Mesenteric fat pad (tissue), 1 donor: ENCODE measurements around the gene ST3GAL2. TPM values are rescaled to one million over a fixed set of nuclear protein-coding genes. Genes with fewer than 3 reads are reported as not detected.
"Not testable (repeated sequence)": the region's sequence is repeated elsewhere in the genome, so short reads cannot be mapped to it uniquely, and the experiment has no call there.

Source experiments
- DNase-seq: peaks from one replicate; pipeline ENCODE4 v3.0.0-alpha.2; 2020; ENCODE audit warnings: low spot score
- total RNA-seq: library from RNA; stranded (reverse); fragmentation: NEBNext Ultra II Directional; extraction: Animal tissue kit (Norgen Biotek cat#: 25700); gene quantifications from one replicate; pipeline ENCODE4 v1.2.1, GENCODE V29; 2021
- donor health status: DM: yes; HTN: yes; CAD: no.

The ST3GAL2 gene
- total RNA-seq, 1 donor from 2014 or later: 25.9 TPM

DNA sequence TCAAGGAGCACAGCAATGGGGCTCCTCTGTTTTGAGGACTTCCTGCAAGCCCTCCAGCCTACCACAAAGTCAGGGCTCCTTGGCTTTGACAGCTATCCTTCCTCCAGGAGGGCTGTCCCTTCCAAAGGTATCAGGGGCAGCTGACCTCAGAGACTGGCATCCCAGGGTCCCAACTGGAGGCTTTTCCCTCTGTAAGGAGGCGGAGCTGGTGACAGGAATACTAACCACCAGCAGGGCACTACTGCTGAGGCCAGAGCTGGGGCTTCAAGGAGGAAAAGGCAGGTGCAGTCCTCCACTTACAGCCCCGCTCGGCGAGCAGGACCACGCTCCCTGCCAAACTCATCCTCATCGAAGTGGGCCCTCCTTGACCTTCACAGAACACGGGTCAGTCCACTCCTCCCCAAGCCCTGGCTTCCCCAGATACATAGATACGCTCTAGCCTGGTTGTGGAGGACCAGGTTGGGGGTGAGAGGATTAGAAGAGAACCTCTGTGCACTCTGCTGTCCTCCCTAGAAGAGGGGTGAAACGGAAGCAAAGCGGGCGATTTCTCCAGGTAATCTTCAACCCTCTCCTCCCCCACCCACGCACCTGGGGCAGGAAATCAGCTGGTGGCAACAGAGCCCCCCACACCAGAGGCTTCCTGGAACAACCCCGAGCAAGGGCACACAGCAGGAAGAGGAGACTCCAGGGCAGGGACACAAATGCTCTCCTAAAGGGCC is 20.5 kb downstream of the ST3GAL2 start:
- no peak for DNase-seq

DNA sequence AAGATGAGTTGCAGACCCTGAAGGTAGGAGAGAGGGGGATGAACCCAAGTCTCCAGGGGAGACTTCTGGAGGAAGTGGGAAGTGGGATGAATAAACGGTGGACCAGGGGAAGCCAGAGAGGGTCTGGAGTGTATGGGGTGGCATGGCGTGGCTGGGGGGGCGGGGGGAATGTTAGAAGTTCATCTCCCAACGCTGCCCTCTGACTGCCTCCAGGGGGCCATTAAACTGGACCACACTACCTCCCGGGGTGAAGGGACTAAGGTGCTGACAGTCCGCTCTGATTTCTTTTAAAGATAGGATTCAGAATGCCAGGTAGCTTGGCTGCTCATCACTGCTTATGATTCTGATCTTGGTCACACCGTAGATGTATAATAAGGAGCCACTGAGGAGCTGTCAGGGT is 21.2 kb downstream of the ST3GAL2 start:
- DNase-seq: no peak

DNA sequence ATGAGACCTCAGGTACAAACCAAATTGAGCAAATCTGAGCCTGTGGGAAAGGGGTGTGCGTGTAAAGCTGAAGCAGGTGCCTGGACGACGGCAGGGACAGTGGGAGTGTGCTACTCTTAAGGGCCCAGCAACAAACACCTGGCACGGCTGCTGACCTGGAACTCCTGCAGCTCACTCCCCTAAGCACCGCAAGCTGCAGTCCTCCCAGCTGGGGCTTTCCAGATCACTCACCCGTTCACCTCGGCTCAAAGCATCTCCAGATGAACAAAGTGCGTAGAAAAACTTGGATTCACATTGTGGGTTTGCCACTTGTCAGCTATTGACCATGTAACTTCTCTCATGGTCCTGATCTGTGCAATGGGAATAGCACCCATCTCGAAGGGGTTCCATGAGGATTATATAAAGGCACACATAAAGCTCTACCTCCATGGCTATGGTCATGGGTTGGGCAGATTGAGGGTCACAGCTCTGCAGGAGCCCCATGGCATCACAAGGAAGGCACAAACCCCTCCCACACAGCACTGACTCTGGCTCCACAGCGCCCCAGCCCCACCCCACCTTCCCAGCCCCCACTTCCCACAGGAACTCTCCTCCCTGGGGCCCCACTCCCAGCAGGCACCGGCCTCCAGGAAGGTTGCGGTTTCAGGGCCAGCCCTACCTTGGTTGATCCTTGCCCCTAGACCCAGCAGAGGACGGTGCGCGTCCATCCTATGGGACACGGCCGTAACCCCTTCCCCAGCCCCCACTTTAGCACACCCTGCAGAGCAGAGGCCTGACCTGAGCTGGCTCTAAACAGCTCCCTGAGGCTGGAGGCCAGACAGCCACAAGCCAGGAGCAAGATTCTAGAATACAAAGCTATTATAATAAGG is 21.9 kb downstream of the ST3GAL2 start:
- no peak for DNase-seq

DNA sequence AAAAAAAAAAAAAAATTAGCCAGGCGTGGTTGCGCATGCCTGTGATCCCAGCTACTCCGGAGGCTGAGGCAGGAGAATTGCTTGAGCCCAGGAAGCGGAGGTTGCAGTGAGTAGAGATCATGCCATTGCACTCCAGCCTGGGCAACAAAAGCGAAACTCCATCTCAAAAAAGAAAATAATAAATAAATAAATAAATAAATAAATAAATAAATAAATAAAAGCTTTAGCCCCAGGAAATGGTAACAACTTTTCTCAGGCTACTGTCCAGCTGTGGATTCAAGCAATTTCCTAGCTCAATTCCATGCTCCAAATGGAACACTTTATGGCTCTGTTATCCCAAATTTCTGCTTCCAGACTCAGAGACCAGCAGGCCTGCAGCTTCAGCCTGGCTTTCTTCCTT is 25.3 kb downstream of the ST3GAL2 start:
- DNase-seq: not testable (repeated sequence)

DNA sequence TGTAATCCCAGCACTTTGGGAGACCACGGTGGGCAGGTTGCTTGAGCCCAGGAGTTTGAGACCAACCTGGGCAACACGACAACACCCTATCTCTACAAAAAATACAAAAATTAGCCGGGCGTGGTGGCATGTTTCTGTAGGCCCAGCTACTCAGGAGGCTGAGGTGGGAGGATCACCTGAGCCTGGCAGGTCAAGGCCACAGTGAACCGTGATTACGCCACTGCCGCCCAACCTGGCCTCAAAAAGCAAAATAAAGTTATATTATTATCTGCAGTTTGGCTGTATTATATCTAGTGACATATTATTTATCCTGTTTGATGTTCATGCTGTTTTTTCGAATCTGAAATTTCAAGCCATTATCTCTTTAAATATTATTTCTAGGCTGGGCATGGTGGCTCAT is 26.5 kb downstream of the ST3GAL2 start:
- DNase-seq: no peak

DNA sequence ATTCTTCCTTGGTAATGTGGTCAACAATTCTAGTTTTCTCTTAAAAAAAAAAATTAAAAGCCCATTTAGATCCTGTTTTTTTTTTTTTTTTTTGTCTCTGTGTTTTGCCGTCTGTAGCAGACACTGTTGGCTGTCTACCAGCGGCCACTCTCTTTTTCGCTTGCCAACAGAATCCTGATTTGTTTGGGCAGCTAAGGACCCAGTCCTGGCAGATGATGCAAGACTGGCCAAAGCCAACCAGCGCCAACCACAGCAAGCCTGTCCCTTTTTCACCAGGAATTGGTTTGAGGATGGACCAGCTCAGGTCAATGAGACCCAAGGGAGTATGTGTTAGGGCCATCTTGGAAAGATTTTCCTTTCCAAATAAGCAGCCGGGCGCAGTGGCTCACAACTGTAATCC is 28.2 kb downstream of the ST3GAL2 start:
- no peak for DNase-seq

DNA sequence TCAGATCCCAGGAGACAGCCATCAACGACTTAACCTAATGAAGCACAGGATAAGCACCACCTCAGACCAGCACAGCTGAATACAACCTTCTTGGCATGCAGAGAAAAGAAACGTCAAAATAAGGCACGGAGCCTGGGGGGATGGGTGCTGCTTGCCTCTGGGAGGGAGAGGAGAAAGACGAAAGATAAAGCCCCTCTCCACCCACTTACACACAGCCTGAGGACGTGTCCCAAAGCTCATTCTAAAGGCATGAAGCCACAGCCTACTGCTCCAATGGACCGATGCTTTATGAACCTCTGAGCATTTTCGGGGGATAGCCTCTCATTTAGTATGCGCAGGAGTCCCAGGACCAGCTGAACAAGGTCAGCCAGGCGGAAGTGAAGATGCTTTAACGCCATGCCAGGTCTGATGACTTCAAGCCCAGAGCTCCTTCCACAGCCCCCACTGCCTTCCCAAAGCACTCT is 31.1 kb downstream of the ST3GAL2 start:
- DNase-seq: no peak

DNA sequence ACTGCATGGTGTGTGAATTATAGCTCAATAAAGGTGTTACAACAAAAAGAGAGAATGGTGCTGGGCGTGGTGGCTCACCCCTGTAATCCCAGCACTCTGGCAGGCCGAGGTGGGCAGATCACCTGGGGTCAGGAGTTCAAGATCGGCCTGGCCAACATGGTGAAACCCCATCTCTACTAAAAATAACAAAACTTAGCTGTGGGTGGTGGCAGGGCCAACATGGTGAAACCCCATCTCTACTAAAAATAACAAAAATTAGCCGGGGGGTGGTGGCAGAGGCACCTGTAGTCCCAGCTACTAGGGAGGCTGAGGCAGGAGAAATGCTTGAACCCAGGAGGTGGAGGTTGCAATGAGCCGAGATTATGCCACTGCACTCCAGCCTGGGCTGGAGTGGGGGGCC is 32.8 kb downstream of the ST3GAL2 start:
- not testable (repeated sequence) for DNase-seq

DNA sequence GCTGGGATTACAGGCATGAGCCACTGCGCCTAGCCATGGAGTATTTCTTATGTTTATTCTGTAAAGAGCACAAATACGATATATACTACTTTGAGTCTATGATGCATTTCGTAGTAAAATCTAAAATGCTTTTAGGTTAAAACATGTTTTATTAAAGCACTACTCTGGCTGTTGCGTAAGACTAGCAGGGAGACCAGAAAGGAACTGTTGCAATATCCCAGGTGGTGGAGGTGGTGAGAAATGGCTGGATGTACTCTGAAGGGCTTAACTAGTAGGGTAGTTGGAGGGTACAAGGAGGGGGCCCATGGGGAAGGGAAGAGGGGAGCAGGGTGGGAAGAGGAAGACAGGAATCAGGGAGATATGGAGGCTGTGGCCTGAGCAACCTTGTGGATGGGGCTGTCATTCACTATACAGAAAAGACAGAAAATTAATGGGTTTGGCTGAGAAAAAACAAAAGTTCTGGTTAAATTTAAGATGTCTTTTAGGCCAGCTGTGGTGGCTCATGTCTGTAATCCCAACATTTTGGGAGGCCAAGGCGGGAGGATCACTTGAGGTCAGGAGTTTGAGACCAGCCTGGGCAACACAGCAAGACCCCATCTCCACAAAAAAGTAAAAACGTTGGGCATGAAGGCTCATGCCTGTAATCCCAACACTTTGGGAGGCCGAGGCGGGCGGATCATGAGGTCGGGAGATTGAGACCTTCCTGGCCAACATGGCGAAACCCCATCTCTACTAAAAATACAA is 35.8 kb downstream of the ST3GAL2 start:
- DNase-seq: no peak

DNA sequence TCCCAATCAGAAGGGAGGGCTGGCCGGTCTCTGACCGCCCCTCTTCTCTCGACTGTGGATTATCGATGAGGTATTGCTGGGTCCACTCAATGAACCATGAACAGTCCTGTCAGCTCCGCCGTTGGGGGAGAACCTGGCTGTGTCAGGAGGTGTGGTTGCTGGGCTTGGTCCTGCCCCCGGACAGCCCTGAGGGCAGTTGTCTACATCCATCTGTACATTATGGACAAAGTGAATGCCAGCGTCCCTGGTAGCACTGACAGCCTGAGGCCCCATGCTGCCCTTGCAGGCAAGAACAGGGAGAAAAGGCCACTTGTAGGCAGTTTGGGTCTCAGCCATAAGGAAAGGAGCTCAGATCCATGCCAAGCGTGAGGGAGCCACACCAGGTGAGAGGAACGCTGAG is 38.9 kb downstream of the ST3GAL2 start:
- DNase-seq: no peak

DNA sequence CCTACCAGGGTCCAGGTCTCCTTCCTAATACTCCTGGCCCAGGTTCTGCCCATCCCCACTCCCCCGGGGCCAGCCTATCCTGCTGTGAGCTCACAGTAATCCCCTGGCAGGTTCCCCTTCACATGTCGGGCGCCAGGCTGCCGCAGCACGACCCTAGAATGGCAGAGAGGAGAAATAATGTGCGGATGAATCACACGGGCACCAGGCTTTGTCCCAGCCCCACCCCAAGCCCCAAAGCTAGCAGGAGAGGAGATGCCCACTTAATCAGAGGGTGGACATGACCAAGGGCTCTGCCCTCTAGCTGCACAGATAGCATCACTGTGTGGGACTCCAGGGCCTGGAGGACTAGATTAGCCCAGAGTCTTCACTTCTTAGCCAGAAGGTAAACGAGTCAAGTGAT is 39.5 kb downstream of the ST3GAL2 start:
- DNase-seq: no peak

DNA sequence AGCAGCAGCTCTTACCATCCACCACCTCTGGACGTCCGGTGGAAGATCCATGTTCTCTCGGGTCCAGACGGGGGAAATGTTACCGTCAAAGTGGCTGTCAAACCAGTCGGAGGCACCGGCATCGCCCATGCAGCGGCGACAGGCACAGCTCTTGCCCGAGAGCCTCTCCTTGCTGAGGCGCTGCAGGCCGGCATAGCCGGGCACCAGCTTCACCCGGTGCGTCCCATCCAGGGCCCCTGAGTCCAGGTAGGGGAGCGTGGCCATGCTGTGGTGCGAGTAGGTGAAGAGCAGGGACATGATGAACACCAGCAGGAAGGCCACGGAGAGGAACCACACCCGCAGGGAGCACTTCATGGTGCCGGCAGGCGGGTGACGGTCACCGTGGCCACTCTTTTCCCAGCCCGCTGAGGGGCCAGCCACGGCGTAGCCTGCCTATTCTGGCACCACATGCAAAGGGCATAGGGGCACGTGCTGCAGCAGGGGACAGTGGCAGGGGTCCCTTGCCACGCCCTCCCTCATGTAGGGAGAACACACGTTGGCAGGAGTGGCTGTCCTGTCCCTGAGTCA is 40.6 kb downstream of the ST3GAL2 start:
- DNase-seq: no peak

DNA sequence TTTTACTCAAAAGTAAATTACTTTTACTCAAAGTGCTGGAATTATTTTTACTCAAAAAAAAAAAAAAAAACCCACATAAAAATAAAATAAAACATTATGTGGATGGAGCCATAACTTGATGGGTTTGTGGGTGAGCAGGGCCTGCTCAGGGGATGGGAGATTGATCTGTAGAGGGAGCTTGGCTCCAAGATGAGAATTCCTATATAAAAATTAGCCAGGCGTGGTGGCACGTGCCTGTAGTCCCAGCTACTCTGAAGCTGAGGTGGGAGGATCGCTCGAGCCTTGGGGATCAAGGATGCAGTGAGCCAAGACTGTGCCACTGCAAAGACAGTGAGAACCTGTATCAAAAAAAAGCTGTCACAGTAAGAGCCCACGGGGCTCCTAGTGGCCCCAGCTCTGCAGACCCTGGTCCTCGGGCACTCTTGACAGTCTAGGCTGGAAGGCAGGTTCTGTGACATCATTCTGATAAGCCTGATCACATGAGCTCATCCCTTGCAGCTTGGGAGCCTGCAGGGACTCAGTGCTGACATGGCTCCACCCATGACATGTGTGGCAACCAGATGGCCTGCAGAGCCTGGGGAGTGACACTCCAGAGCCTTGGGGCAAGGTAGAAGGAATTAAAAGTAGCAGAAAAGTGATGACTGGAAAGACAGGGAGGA is 42.5 kb downstream of the ST3GAL2 start:
- no peak for DNase-seq

DNA sequence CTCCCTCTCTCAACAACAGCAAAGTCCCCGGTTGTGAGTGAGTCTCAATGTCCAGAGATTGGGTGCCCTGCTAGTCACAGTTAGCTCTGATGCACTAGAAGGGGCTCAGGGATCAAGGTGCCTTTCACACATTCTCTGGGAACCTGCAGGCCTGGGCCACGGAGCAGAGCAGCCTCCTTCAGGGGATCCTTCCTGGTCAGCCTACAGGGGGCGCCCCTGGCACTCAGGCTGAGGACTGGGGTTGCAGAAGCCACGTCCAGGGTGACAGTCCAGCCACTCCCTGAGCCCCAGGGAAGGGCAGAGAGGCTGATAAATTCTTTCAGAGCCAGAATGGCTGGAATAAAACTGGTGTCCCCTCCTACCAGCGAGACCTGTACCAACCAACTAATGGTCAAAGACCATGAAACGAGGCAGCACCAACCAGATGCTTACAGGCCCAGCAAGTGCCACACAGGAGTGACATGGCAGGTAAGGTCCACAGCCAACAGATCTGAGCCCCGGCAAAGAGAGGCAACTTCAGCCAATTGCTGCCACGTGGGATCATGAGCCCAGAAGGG is 43.5 kb downstream of the ST3GAL2 start:
- DNase-seq: no peak

DNA sequence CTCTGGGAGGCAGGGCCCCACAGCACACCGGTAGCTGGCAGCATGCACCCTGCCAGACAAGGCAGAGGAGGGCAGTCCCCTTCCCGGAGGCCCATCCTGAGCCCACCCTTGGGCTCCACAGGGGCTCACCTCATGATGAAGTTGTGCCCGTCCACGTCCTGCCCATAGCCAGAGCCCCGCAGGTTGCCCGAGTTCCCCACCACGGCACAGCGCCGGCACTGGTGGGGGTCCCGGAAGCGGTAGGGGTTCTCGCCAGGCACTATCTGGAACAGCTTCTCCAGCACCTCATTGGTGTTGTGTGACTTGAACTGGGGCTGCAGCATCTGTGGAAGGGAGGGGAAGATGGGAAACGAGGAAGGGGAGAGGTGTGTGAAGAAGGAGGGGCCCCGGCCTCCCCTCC is 44.0 kb downstream of the ST3GAL2 start:
- no peak for DNase-seq

DNA sequence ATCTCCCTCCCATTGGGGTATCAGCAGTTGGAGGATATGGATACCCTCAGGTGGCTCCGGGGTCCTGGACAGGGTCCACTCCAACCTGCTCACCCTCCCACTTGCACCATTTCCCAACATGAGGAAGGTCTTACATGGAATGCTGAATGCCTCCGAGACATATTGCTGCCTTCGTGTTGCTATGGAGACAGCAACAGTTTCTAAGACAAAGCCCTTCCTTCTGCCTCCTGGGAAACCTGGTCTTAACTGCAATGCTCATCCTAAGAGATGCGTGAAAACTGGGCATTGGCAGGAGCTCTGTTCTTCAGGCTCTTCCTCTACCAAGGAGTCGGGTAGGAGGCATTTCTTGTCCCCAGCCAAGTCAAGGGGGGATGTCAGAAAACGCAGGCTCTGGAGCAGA is 45.2 kb downstream of the ST3GAL2 start:
- DNase-seq: no peak

DNA sequence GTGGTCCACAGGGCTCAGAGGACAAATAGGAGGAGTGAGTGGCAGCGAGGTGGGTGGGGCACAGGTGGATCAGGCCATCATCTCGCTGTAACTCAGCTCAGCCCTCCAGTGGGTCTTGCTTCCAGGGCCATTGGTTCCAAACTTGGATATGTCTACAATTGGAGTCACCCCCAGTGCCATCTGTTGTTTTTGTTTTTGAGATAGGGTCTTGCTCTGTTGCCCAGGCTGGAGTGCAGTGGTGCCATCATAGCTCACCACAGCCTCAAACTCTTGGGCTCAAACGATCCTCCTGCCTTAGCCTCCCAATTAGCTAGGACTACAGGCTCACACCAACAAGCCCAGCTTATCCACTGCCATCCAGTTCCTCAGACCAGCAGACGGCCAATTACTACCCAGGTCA is 46.3 kb downstream of the ST3GAL2 start:
- no peak for DNase-seq

DNA sequence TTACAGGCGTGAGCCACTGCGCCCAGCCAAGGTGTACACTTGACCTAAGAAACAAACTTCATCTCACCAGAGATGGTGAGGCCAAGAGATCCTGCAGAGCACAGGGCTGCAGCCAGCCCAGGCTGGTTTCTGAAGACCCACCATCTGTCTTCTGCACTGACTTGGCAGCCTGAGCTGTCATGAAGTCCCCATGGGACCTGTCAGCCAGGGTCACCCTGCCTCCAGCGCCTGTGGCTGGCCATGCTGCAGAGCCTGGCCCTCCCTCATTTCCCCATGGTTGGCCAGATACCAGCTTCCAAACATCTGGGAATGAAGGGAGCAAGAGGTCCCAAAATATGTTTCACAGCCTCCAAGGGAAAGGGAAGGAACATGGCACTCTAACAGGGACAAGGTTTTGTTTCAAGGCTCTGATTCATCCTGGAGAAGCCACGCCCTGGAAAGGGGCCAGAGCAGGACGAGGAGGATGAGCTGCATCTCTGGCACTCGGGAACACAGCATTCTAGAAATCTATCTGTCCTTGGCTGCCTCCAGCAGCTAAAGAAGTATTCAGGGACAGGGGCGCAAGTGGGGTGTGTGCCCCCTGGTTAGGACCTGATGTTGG is 46.9 kb downstream of the ST3GAL2 start:
- no peak for DNase-seq

DNA sequence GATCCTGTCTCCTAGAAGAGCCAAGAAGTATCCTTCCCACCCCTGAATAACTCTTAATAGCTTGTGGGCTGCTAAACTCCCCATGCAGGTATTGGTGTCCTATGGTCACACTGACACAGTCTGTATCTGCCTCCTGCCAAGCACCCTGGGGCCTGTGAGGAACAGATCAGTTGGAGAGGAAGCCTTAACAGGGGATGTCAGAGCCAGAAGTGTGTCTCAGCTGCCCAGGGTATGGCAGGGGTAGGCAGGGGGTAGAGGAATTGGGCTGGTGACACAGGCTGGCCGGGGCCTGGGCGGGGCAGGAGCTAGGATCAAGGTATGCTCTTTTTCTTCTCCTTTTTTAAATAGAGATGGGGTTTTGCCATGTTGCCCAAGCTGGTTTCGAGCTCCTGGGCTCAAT is 47.5 kb downstream of the ST3GAL2 start:
- no peak for DNase-seq

DNA sequence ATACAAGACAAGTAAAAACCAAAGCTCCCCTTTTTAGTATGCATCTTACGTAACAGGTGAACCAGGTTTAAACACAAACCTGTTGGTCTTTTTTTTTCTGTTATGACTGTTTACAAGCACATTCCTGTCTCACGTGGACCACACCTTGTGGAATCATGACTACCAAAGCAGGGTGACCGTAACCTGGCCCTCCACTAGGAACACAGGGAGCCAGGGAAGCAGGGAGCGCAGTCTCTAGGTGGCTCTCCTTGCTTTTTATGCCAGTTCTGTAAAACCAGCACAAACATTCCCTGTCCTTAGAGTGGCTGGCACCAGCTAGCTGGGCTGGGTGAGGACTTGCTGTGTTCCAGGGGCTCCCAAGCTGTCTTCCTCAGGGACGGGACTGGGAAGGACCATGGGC is 48.1 kb downstream of the ST3GAL2 start:
- DNase-seq: no peak
